HepG2 (cell line): ENCODE data around the gene DAB1. TPM values are rescaled to one million over a fixed set of nuclear protein-coding genes. Genes with fewer than 3 reads are reported as not detected.

Source experiments
- CHCHD3 ChIP-seq: sonication (generic); formaldehyde crosslinking; IDR thresholded peaks from 2 replicates; pipeline ENCODE4 v1.8.0; 2022; ENCODE audit warnings: mild to moderate bottlenecking, missing genetic modification reagents, moderate library complexity
- FOXK1 ChIP-seq: sonication (generic); formaldehyde crosslinking; IDR thresholded peaks from 2 replicates; pipeline ENCODE4 v1.4.0; 2020; ENCODE audit warnings: low read depth, missing genetic modification reagents, borderline replicate concordance
- GATA4 ChIP-seq: sonication (generic); IDR thresholded peaks from 2 replicates; pipeline ENCODE4 v1.6.1; 2016; ENCODE audit warnings: antibody characterized with exemption, low read depth, borderline replicate concordance
- GFI1 ChIP-seq: sonication (generic); formaldehyde crosslinking; IDR thresholded peaks from 2 replicates; pipeline ENCODE4 v1.5.0; 2020; ENCODE audit warnings: missing genetic modification reagents, mild to moderate bottlenecking, borderline replicate concordance
- HDAC1 ChIP-seq: sonication (generic); formaldehyde crosslinking; IDR thresholded peaks from 2 replicates; pipeline ENCODE4 v1.5.1; 2020; ENCODE audit warnings: mild to moderate bottlenecking, missing genetic modification reagents
- HNRNPH1 ChIP-seq: fragments of 200-400 bp; formaldehyde crosslinking; optimal IDR thresholded peaks from 2 replicates; pipeline ENCODE3; 2017; ENCODE audit warnings: mild to moderate bottlenecking, low read depth, low read length
- KDM2A ChIP-seq: sonication (generic); formaldehyde crosslinking; IDR thresholded peaks from 2 replicates; pipeline ENCODE4 v1.4.0; 2020; ENCODE audit warnings: low read depth, missing genetic modification reagents, borderline replicate concordance
- MIXL1 ChIP-seq: IDR thresholded peaks from 2 replicates; pipeline ENCODE4 v1.6.1; 2016
- MXI1 ChIP-seq: IDR thresholded peaks from 3 replicates; pipeline ENCODE4 v1.6.1; 2012; ENCODE audit warnings: low read depth, low read length, inconsistent platforms, borderline replicate concordance
- PTBP1 ChIP-seq: fragments of 200-400 bp; formaldehyde crosslinking; IDR thresholded peaks from 2 replicates; pipeline ENCODE4 v1.6.1; 2018; ENCODE audit warnings: low read length, low read depth; ENCODE audit not compliant: poor library complexity, severe bottlenecking
- SALL1 ChIP-seq: sonication (generic); formaldehyde crosslinking; IDR thresholded peaks from 2 replicates; pipeline ENCODE4 v1.8.0; 2022; ENCODE audit warnings: mild to moderate bottlenecking, missing genetic modification reagents
- THAP7 ChIP-seq: sonication (generic); formaldehyde crosslinking; IDR thresholded peaks from 2 replicates; pipeline ENCODE4 v1.8.1; 2023; ENCODE audit warnings: mild to moderate bottlenecking, missing genetic modification reagents
- ZFP36L1 ChIP-seq: sonication (generic); formaldehyde crosslinking; IDR thresholded peaks from 2 replicates; pipeline ENCODE4 v1.8.0; 2022; ENCODE audit warnings: mild to moderate bottlenecking, missing genetic modification reagents, moderate library complexity
- ZMAT3 ChIP-seq: sonication (generic); formaldehyde crosslinking; conservative IDR thresholded peaks from 2 replicates; pipeline ENCODE4 v1.7.0; 2021; ENCODE audit warnings: missing genetic modification reagents
- ZNF501 ChIP-seq: sonication (generic); formaldehyde crosslinking; IDR thresholded peaks from 2 replicates; pipeline ENCODE4 v1.5.1; 2020; ENCODE audit warnings: mild to moderate bottlenecking, moderate library complexity, missing genetic modification reagents
- polyA plus RNA-seq, 8 experiments: library from polyadenylated mRNA; depleted of rRNA in 3 of 8; stranded (reverse) in 7 of 8; unstranded in 1 of 8; fragments of >200 nt; fragmentation: Illumina TruSeq in 4 of 8; extraction: Trizol in 4 of 8; gene quantifications; 2 replicates each; pipeline versions ENCODE4 v1.2.1 to v1.2.3, GENCODE V29; 2011 to 2016; ENCODE audit warnings: low read depth in 4 of 8, missing spikeins in 1 of 8, mixed read lengths in 1 of 8; ENCODE audit not compliant: insufficient read depth in 1 of 8
- total RNA-seq, 5 experiments: library from RNA; depleted of rRNA; stranded (reverse); fragments of >200 nt; fragmentation: Illumina TruSeq; extraction: Trizol; gene quantifications; 2 replicates each; pipeline ENCODE4 v1.2.3, GENCODE V29; 2016; ENCODE audit warnings: low read depth in 1 of 5
- TF ChIP-seq, protein P1 (sequence below): IDR thresholded peaks from 2 replicates; pipeline ENCODE4 v1.6.1; 2016; ENCODE audit warnings: low read depth
- TF ChIP-seq, protein P2 (sequence below): sonication (generic); formaldehyde crosslinking; IDR thresholded peaks from 2 replicates; pipeline ENCODE4 v1.4.0; 2020; ENCODE audit warnings: missing genetic modification reagents, borderline replicate concordance
- TF ChIP-seq, protein P3 (sequence below): sonication (generic); formaldehyde crosslinking; IDR thresholded peaks from 2 replicates; pipeline ENCODE4 v1.4.0; 2020; ENCODE audit warnings: missing genetic modification reagents

DAB1 gene
- total and polyA plus RNA-seq, 2 of the 13 experiments (the other 11 are each of a cell fraction or from before 2014, with no cell fraction given): 0.04 to 0.13 TPM

- TF ChIP-seq HDAC1 (CRISPR knock-in tag): peak; percentile 69
- no peak for TF ChIP-seq KDM2A
- TF ChIP-seq FOXK1 (CRISPR knock-in tag): 0 out of 2 replicates have a peak, but pooled peaks have one; percentile 16
- TF ChIP-seq PTBP1: no peak
- TF ChIP-seq, protein P1, sequence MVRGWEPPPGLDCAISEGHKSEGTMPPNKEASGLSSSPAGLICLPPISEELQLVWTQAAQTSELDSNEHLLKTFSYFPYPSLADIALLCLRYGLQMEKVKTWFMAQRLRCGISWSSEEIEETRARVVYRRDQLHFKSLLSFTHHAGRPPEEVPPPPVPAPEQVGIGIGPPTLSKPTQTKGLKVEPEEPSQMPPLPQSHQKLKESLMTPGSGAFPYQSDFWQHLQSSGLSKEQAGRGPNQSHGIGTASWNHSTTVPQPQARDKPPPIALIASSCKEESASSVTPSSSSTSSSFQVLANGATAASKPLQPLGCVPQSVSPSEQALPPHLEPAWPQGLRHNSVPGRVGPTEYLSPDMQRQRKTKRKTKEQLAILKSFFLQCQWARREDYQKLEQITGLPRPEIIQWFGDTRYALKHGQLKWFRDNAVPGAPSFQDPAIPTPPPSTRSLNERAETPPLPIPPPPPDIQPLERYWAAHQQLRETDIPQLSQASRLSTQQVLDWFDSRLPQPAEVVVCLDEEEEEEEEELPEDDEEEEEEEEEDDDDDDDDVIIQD (CRISPR knock-in tag): peak; percentile 51; the same call in 1 of the 2 replicates
- no peak for TF ChIP-seq GATA4
- TF ChIP-seq, protein P2, sequence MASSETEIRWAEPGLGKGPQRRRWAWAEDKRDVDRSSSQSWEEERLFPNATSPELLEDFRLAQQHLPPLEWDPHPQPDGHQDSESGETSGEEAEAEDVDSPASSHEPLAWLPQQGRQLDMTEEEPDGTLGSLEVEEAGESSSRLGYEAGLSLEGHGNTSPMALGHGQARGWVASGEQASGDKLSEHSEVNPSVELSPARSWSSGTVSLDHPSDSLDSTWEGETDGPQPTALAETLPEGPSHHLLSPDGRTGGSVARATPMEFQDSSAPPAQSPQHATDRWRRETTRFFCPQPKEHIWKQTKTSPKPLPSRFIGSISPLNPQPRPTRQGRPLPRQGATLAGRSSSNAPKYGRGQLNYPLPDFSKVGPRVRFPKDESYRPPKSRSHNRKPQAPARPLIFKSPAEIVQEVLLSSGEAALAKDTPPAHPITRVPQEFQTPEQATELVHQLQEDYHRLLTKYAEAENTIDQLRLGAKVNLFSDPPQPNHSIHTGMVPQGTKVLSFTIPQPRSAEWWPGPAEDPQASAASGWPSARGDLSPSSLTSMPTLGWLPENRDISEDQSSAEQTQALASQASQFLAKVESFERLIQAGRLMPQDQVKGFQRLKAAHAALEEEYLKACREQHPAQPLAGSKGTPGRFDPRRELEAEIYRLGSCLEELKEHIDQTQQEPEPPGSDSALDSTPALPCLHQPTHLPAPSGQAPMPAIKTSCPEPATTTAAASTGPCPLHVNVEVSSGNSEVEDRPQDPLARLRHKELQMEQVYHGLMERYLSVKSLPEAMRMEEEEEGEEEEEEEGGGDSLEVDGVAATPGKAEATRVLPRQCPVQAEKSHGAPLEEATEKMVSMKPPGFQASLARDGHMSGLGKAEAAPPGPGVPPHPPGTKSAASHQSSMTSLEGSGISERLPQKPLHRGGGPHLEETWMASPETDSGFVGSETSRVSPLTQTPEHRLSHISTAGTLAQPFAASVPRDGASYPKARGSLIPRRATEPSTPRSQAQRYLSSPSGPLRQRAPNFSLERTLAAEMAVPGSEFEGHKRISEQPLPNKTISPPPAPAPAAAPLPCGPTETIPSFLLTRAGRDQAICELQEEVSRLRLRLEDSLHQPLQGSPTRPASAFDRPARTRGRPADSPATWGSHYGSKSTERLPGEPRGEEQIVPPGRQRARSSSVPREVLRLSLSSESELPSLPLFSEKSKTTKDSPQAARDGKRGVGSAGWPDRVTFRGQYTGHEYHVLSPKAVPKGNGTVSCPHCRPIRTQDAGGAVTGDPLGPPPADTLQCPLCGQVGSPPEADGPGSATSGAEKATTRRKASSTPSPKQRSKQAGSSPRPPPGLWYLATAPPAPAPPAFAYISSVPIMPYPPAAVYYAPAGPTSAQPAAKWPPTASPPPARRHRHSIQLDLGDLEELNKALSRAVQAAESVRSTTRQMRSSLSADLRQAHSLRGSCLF (CRISPR knock-in tag): no peak
- TF ChIP-seq MIXL1 (CRISPR knock-in tag): peak; percentile 63
- no peak for TF ChIP-seq THAP7 (CRISPR knock-in tag)
- no peak for TF ChIP-seq GFI1
- no peak for TF ChIP-seq MXI1
- TF ChIP-seq, protein P3, sequence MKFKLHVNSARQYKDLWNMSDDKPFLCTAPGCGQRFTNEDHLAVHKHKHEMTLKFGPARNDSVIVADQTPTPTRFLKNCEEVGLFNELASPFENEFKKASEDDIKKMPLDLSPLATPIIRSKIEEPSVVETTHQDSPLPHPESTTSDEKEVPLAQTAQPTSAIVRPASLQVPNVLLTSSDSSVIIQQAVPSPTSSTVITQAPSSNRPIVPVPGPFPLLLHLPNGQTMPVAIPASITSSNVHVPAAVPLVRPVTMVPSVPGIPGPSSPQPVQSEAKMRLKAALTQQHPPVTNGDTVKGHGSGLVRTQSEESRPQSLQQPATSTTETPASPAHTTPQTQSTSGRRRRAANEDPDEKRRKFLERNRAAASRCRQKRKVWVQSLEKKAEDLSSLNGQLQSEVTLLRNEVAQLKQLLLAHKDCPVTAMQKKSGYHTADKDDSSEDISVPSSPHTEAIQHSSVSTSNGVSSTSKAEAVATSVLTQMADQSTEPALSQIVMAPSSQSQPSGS (CRISPR knock-in tag): peak; percentile 53; the same call in 1 of the 2 replicates
- no peak for TF ChIP-seq HNRNPH1
- no peak for TF ChIP-seq ZFP36L1 (CRISPR knock-in tag)
- TF ChIP-seq ZNF501 (CRISPR knock-in tag): peak; percentile 72; the same call in 1 of the 2 replicates
- TF ChIP-seq ZMAT3 (CRISPR knock-in tag): no peak
- TF ChIP-seq CHCHD3 (CRISPR knock-in tag): no peak
- peak; percentile 62 for TF ChIP-seq SALL1 (CRISPR knock-in tag)
Measured at GRCh38 chr1:56967900-56968832, 455.7 kb downstream of the DAB1 start (continued).
